HepG2 (cell line): Measurements from ENCODE around the gene CHST14. TPM values are rescaled to one million over a fixed set of nuclear protein-coding genes. Genes with fewer than 3 reads are reported as not detected.

Source experiments
- ATAC-seq: fragments of 200-7000 bp; cut with Tn5 transposase; 3 replicates; pipeline ENCODE4 v1.9.1; 2020; ENCODE audit warnings: mild to moderate bottlenecking, moderate library complexity
- BruUV-seq: library from RNA; stranded (reverse); fragments of 400-500 nt; replicated peaks from 2 replicates; lab custom pipeline; 2021; lab: Mats Ljungman, UMichigan
- CTCF ChIA-PET: fragments of 300-600 bp; formaldehyde crosslinking; extraction: SDS; loops from one replicate; lab custom pipeline; 2021; ENCODE audit warnings: low total read pairs, inconsistent platforms, low intra/inter-chr PET ratio; lab: Yijun Ruan, JAX
- POLR2A ChIA-PET: fragments of 350-600 bp; sonication (Branson Sonifier 250); formaldehyde crosslinking; loops from one replicate; lab custom pipeline; 2020; ENCODE audit warnings: antibody characterized with exemption, inconsistent platforms; lab: Yijun Ruan, JAX
- DNase-seq: peaks from one replicate; pipeline ENCODE4 v3.0.0-alpha.2; 2015; ENCODE audit warnings: low spot score
- FAIRE-seq: peaks from 3 replicates; lab custom pipeline; 2011; peaks lifted over from hg19 to GRCh38; lab: Jason Lieb, UNC
- H2AFZ ChIP-seq: one replicate; pipeline ENCODE4 v1.6.1; 2011; ENCODE audit warnings: low read length, inconsistent platforms
- H3K27ac ChIP-seq: fragments of 300-600 bp; 3 replicates; pipeline ENCODE4 v1.8.0; 2011; ENCODE audit warnings: mixed run types, mild to moderate bottlenecking, mixed read lengths, low read length, inconsistent platforms; ENCODE audit not compliant: insufficient read depth; ENCODE audit errors: extremely low read length
- H3K27me3 ChIP-seq, 2 experiments: fragments of 200-600 bp in 1 of 2; 2 replicates in 1 of 2; 3 replicates in 1 of 2; pipeline versions ENCODE4 v1.6.0 to v1.8.0; 2011; ENCODE audit warnings: low read length in 2 of 2, mild to moderate bottlenecking in 2 of 2, moderate library complexity in 2 of 2, inconsistent platforms in 1 of 2; ENCODE audit not compliant: insufficient read depth in 2 of 2, control insufficient read depth in 1 of 2
- H3K36me3 ChIP-seq, 2 experiments: fragments of 200-600 bp in 1 of 2; replicated peaks in 1 of 2; 2 replicates in 1 of 2; 3 replicates in 1 of 2; pipeline versions ENCODE4 v1.5.1 to v1.8.0; 2011; ENCODE audit warnings: low read length in 2 of 2, inconsistent platforms in 1 of 2; ENCODE audit not compliant: insufficient read depth in 2 of 2, control insufficient read depth in 1 of 2
- H3K4me1 ChIP-seq: 2 replicates; pipeline ENCODE4 v1.5.1; 2012; ENCODE audit warnings: low read length, inconsistent platforms; ENCODE audit not compliant: insufficient read depth
- H3K4me2 ChIP-seq: 2 replicates; pipeline ENCODE4 v1.6.0; 2011; ENCODE audit warnings: low read depth, low read length, inconsistent platforms
- H3K4me3 ChIP-seq, 3 experiments: fragments of 200-600 bp in 1 of 3; sonication (generic), shearing (Covaris generic) in 1 of 3; replicated peaks in 1 of 3; 2 replicates each; pipeline ENCODE4 v1.5.1; 2011 to 2016; ENCODE audit warnings: low read length in 3 of 3, inconsistent platforms in 2 of 3, low read depth in 2 of 3, mild to moderate bottlenecking in 2 of 3, control low read depth in 1 of 3, mixed read lengths in 1 of 3; ENCODE audit not compliant: insufficient read depth in 1 of 3
- H3K79me2 ChIP-seq: one replicate; pipeline ENCODE4 v1.6.1; 2011; ENCODE audit warnings: low read length, inconsistent platforms; ENCODE audit not compliant: insufficient read depth
- H3K9ac ChIP-seq: 2 replicates; pipeline ENCODE4 v1.6.0; 2011; ENCODE audit warnings: mild to moderate bottlenecking, low read depth, low read length, inconsistent platforms; ENCODE audit not compliant: insufficient read depth
- H3K9me3 ChIP-seq: 2 replicates; pipeline ENCODE4 v1.5.1; 2012; ENCODE audit warnings: mild to moderate bottlenecking, low read length
- H4K20me1 ChIP-seq: 2 replicates; pipeline ENCODE4 v1.6.0; 2011; ENCODE audit warnings: inconsistent platforms, mild to moderate bottlenecking, low read length, moderate library complexity; ENCODE audit not compliant: insufficient read depth
- AHR ChIP-seq: IDR thresholded peaks from 2 replicates; pipeline ENCODE4 v1.6.1; 2018; ENCODE audit warnings: missing genetic modification reagents, missing compliant biosample characterization
- CEBPZ ChIP-seq: IDR thresholded peaks from 2 replicates; pipeline ENCODE4 v1.6.1; 2012; ENCODE audit warnings: low read length, improper control_type of control experiment
- FOXO1 ChIP-seq: sonication (generic); formaldehyde crosslinking; IDR thresholded peaks from 2 replicates; pipeline ENCODE4 v1.4.0; 2020; ENCODE audit warnings: missing genetic modification reagents
- GATAD1 ChIP-seq: IDR thresholded peaks from 2 replicates; pipeline ENCODE4 v1.6.1; 2016; ENCODE audit warnings: missing genetic modification reagents, missing compliant biosample characterization
- HNF4G ChIP-seq, 2 experiments: sonication (generic) in 1 of 2; formaldehyde crosslinking in 1 of 2; IDR thresholded peaks; 2 replicates each; pipeline versions ENCODE4 v1.4.0 to v1.6.1; 2011 to 2020; ENCODE audit warnings: borderline replicate concordance in 2 of 2, low read depth in 2 of 2, mild to moderate bottlenecking in 2 of 2, low read length in 1 of 2, missing genetic modification reagents in 1 of 2, moderate library complexity in 1 of 2
- ISL2 ChIP-seq: sonication (generic); formaldehyde crosslinking; IDR thresholded peaks from 2 replicates; pipeline ENCODE4 v1.5.0; 2020; ENCODE audit warnings: missing genetic modification reagents
- JUND ChIP-seq: sonication (generic); formaldehyde crosslinking; IDR thresholded peaks from 2 replicates; pipeline ENCODE4 v1.8.0; 2022; ENCODE audit warnings: mild to moderate bottlenecking, missing genetic modification reagents
- TAF15 ChIP-seq: fragments of 200-400 bp; formaldehyde crosslinking; IDR thresholded peaks from one replicate; pipeline ENCODE4 v1.6.1; 2018; ENCODE audit warnings: mild to moderate bottlenecking, low read depth, low read length; ENCODE audit not compliant: poor library complexity, severe bottlenecking
- TEAD2 ChIP-seq: sonication (generic); formaldehyde crosslinking; IDR thresholded peaks from 2 replicates; pipeline ENCODE4 v1.9.0; 2021; ENCODE audit warnings: missing genetic modification reagents
- YEATS2 ChIP-seq: sonication (generic); formaldehyde crosslinking; IDR thresholded peaks from 2 replicates; pipeline ENCODE4 v1.4.0; 2020; ENCODE audit warnings: missing genetic modification reagents, borderline replicate concordance
- ZNF17 ChIP-seq: sonication (generic); formaldehyde crosslinking; IDR thresholded peaks from 2 replicates; pipeline ENCODE4 v1.5.0; 2020; ENCODE audit warnings: mild to moderate bottlenecking, missing genetic modification reagents
- ZNF24 ChIP-seq: fragments of 450-650 bp; IDR thresholded peaks from 2 replicates; pipeline ENCODE4 v1.6.1; 2017; ENCODE audit warnings: antibody characterized with exemption, mild to moderate bottlenecking
- ZNF326 ChIP-seq: sonication (generic); formaldehyde crosslinking; IDR thresholded peaks from 2 replicates; pipeline ENCODE4 v1.4.0; 2020; ENCODE audit warnings: missing genetic modification reagents, borderline replicate concordance
- WGBS: methylation state at CpG from one replicate; pipeline ENCODE4 v1.1.6; 2017; ENCODE audit warnings: low lambda C conversion rate; 5-methylcytosine and 5-hydroxymethylcytosine counted together
- in situ Hi-C: cut with HindIII; loops from 2 replicates; pipeline ENCODE4 v1.10.0; 2017; ENCODE audit warnings: low pct_unique_long_range_greater_than_20kb; ENCODE audit not compliant: extremely low pct_ligation_motif_present
- intact Hi-C: fragments of 100-400 bp; cut with micrococcal nuclease; formaldehyde crosslinking; loops from one replicate; pipeline ENCODE4 v1.10.0; 2022; ENCODE audit not compliant: unreplicated experiment
- polyA plus RNA-seq, 8 experiments: library from polyadenylated mRNA; depleted of rRNA in 3 of 8; stranded (reverse) in 7 of 8; unstranded in 1 of 8; fragments of >200 nt; fragmentation: Illumina TruSeq in 4 of 8; extraction: Trizol in 4 of 8; gene quantifications; 2 replicates each; pipeline versions ENCODE4 v1.2.1 to v1.2.3, GENCODE V29; 2011 to 2016; ENCODE audit warnings: low read depth in 4 of 8, missing spikeins in 1 of 8, mixed read lengths in 1 of 8; ENCODE audit not compliant: insufficient read depth in 1 of 8
- total RNA-seq, 5 experiments: library from RNA; depleted of rRNA; stranded (reverse); fragments of >200 nt; fragmentation: Illumina TruSeq; extraction: Trizol; gene quantifications; 2 replicates each; pipeline ENCODE4 v1.2.3, GENCODE V29; 2016; ENCODE audit warnings: low read depth in 1 of 5
- TF ChIP-seq, protein P1 (sequence below): sonication (generic); formaldehyde crosslinking; IDR thresholded peaks from 2 replicates; pipeline ENCODE4 v1.4.0; 2020; ENCODE audit warnings: mild to moderate bottlenecking, missing genetic modification reagents

The CHST14 gene
- total and polyA plus RNA-seq, 2 of the 13 experiments (the other 11 are each of a cell fraction or from before 2014, with no cell fraction given): 8.9 to 12.4 TPM

- TF ChIP-seq CEBPZ: no peak
- TF ChIP-seq HNF4G (IDR thresholded peaks at IDR 0.05; ENCODE audit: borderline replicate concordance, low read depth, low read length): no peak
- no peak for TF ChIP-seq HNF4G (CRISPR knock-in tag; IDR thresholded peaks at IDR 0.05; ENCODE audit: borderline replicate concordance, low read depth)
- TF ChIP-seq ZNF326 (CRISPR knock-in tag): no peak
- no peak for TF ChIP-seq ZNF24
- TF ChIP-seq AHR (CRISPR knock-in tag): no peak
- no peak for TF ChIP-seq ZNF17 (CRISPR knock-in tag)
- TF ChIP-seq, protein P1, sequence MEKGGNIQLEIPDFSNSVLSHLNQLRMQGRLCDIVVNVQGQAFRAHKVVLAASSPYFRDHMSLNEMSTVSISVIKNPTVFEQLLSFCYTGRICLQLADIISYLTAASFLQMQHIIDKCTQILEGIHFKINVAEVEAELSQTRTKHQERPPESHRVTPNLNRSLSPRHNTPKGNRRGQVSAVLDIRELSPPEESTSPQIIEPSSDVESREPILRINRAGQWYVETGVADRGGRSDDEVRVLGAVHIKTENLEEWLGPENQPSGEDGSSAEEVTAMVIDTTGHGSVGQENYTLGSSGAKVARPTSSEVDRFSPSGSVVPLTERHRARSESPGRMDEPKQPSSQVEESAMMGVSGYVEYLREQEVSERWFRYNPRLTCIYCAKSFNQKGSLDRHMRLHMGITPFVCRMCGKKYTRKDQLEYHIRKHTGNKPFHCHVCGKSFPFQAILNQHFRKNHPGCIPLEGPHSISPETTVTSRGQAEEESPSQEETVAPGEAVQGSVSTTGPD: no peak
Measured at GRCh38 chr15:40444736-40445135, 26.0 kb upstream of the CHST14 start (continued).

DNA sequence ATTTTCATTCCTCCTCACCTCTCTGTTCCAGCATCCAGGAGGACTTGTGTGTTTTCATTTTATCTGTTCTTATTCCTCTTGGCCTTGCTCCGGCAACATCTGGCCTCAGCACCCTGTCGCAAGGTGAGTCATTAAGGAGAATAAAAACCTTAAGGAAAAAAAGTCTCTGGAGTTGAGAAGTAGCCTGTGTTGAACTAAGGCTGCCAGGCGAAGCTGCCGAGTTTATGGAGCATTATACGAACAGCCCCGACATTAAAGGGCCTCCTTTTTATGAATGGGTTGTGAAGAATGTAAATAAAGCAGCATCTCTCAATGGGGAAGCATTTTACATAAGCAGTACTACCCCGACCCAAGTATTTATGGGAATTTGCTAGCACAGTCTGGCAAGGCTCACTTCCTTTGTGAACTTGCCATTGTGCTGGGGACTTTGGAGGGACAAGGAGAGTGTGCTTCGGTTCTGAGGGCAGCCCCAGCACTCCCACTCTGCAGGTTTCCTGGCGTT, 25.3 kb upstream of the CHST14 start:
- ATAC-seq (no peak), DNase-seq (no peak), FAIRE-seq (no peak)
- no peak overlapping the region for H3K4me2 ChIP-seq
- in situ Hi-C loops: no loop called here
- intact Hi-C loops: no loop called here
- no peaks in the 10 kb centered on the region for H3K9me3 ChIP-seq
- peaks cover 12% of the 10 kb centered on the region; the same call in 1 of the 2 replicates for H4K20me1 ChIP-seq
- 89% methylated on average over 9 of the region's 9 CpGs for WGBS
- BruUV-seq: no TSS peak
- H2AFZ ChIP-seq: no peak overlapping the region
- ChIA-PET CTCF (no interaction called here), POLR2A (no interaction called here)
- no peak overlapping the region for H3K9ac ChIP-seq
- no peaks in the 10 kb centered on the region for H3K27me3 ChIP-seq
- H3K4me3 ChIP-seq: no peak overlapping the region
- peaks cover 66% of the 10 kb centered on the region for H3K79me2 ChIP-seq
- H3K4me1 ChIP-seq: peaks cover 43% of the 10 kb centered on the region
- no peak overlapping the region for H3K27ac ChIP-seq
- TF ChIP-seq TAF15 (no peak), JUND (no peak), ISL2 (CRISPR knock-in tag) (no peak), YEATS2 (CRISPR knock-in tag) (no peak), FOXO1 (CRISPR knock-in tag) (no peak), GATAD1 (CRISPR knock-in tag) (no peak), TEAD2 (CRISPR knock-in tag) (no peak)
- H3K36me3 ChIP-seq: no peaks in the 10 kb centered on the region; a peak in 1 of 5 replicates
